Endodermal cell (in vitro differentiated cells): ENCODE measurements around the gene MBNL2. TPM values are rescaled to one million over a fixed set of nuclear protein-coding genes. Genes with fewer than 3 reads are reported as not detected.

Experiments used
- DNase-seq: peaks from one replicate; pipeline ENCODE4 v3.0.0-alpha.2; 2017
- H3K27ac ChIP-seq: 2 replicates; pipeline ENCODE4 v1.5.1; 2013; ENCODE audit warnings: mild to moderate bottlenecking, low read depth, low read length, moderate library complexity
- H3K27me3 ChIP-seq: 2 replicates; pipeline ENCODE4 v1.6.1; 2013; ENCODE audit warnings: mild to moderate bottlenecking, low read length, moderate library complexity; ENCODE audit not compliant: insufficient read depth, control insufficient read depth, poor library complexity, severe bottlenecking
- H3K36me3 ChIP-seq: 2 replicates; pipeline ENCODE4 v1.7.0; 2013; ENCODE audit warnings: mild to moderate bottlenecking, low read length, moderate library complexity; ENCODE audit not compliant: control insufficient read depth, insufficient read depth
- H3K4me1 ChIP-seq: one replicate; pipeline ENCODE4 v1.7.0; 2013; ENCODE audit warnings: low read length; ENCODE audit not compliant: control insufficient read depth, insufficient read depth
- H3K4me3 ChIP-seq: 2 replicates; pipeline ENCODE4 v1.5.1; 2013; ENCODE audit warnings: mild to moderate bottlenecking, low read length, moderate library complexity
- H3K9ac ChIP-seq: 2 replicates; pipeline ENCODE4 v1.6.1; 2013; ENCODE audit warnings: mild to moderate bottlenecking, low read length, moderate library complexity; ENCODE audit not compliant: poor library complexity, severe bottlenecking; ENCODE audit errors: extremely low read depth
- H3K9me3 ChIP-seq: 2 replicates; pipeline ENCODE4 v1.6.1; 2013; ENCODE audit warnings: mild to moderate bottlenecking, low read length, moderate library complexity; ENCODE audit not compliant: control insufficient read depth
- H3K27ac Mint-ChIP-seq: 2 replicates; pipeline ENCODE4 v1.8.0; 2020; ENCODE audit warnings: mixed read lengths
- H3K27me3 Mint-ChIP-seq: 2 replicates; pipeline ENCODE4 v1.8.0; 2021; ENCODE audit warnings: mild to moderate bottlenecking, mixed read lengths; ENCODE audit not compliant: insufficient read depth
- H3K36me3 Mint-ChIP-seq: 2 replicates; pipeline ENCODE4 v1.8.0; 2020; ENCODE audit warnings: low read depth, mixed read lengths
- H3K4me1 Mint-ChIP-seq: 2 replicates; pipeline ENCODE4 v1.8.0; 2020; ENCODE audit warnings: mixed read lengths
- H3K4me3 Mint-ChIP-seq: 2 replicates; pipeline ENCODE4 v1.8.0; 2020; ENCODE audit warnings: mild to moderate bottlenecking, moderate library complexity, mixed read lengths
- H3K9me3 Mint-ChIP-seq: 2 replicates; pipeline ENCODE4 v1.8.0; 2020; ENCODE audit warnings: mild to moderate bottlenecking, mixed read lengths
- WGBS, 2 experiments: methylation state at CpG; one replicate each; pipeline versions ENCODE4 v1.1.5 to v1.1.7; 2013; ENCODE audit warnings: missing lambda C conversion rate in 2 of 2, mixed read lengths in 1 of 2; ENCODE audit not compliant: insufficient coverage in 1 of 2, insufficient read length in 1 of 2; 5-methylcytosine and 5-hydroxymethylcytosine counted together
- total RNA-seq, 2 donors: library from RNA; stranded (reverse); fragmentation: NEBNext Ultra II Directional in 1 of 2; extraction: Animal tissue kit (Norgen Biotek cat#: 25700) in 1 of 2; gene quantifications; 2 replicates in 1 of 2; 3 replicates in 1 of 2; pipeline ENCODE4 v1.2.1, GENCODE V29; 2021
- TF ChIP-seq, protein P1 (sequence below): fragments of 200-600 bp; sonication (generic); conservative IDR thresholded peaks from 2 replicates; pipeline ENCODE4 v1.5.0; 2021; ENCODE audit warnings: antibody characterized with exemption, mild to moderate bottlenecking

Gene MBNL2
- total RNA-seq, 2 donors from 2014 or later = 1.7 to 3.3 TPM

DNA sequence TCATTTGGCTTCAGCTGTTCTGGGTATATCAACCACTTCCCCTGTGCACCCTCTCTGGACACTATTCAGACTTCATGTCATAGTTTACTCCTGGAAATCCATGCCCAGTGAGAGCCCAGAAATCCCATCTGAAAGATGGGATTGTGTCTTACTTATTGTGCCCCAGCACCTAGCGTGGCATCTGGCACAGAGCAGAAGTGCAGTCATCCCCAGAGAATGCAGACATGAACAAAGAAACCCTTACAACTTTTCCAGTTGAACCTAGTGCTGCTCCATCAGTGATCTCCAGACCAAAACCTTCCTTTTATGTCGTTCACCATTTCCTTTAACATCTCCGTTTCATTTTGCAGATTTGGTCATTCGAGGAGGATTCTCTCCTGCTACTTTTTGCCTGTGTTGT lies 60.6 kb downstream of the MBNL2 start:
- Histone ChIP-seq H3K9ac (no peak overlapping the region), H3K27ac (no peak overlapping the region), H3K9me3 (no peaks in the 10 kb centered on the region), H3K27me3 (no peaks in the 10 kb centered on the region), H3K4me3 (no peak overlapping the region), H3K36me3 (no peaks in the 10 kb centered on the region), H3K4me1 (no peaks in the 10 kb centered on the region)
- TF ChIP-seq, protein P1, sequence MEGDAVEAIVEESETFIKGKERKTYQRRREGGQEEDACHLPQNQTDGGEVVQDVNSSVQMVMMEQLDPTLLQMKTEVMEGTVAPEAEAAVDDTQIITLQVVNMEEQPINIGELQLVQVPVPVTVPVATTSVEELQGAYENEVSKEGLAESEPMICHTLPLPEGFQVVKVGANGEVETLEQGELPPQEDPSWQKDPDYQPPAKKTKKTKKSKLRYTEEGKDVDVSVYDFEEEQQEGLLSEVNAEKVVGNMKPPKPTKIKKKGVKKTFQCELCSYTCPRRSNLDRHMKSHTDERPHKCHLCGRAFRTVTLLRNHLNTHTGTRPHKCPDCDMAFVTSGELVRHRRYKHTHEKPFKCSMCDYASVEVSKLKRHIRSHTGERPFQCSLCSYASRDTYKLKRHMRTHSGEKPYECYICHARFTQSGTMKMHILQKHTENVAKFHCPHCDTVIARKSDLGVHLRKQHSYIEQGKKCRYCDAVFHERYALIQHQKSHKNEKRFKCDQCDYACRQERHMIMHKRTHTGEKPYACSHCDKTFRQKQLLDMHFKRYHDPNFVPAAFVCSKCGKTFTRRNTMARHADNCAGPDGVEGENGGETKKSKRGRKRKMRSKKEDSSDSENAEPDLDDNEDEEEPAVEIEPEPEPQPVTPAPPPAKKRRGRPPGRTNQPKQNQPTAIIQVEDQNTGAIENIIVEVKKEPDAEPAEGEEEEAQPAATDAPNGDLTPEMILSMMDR = no peak
- no peak overlapping the region for H3K27ac Mint-ChIP-seq
- H3K4me1 Mint-ChIP-seq = no peaks in the 10 kb centered on the region
- no peak overlapping the region for H3K4me3 Mint-ChIP-seq
- no peaks in the 10 kb centered on the region for H3K9me3 Mint-ChIP-seq
- no peak for DNase-seq
- 86 to 93% methylated on average over 3 to 4 of the region's 4 CpGs for WGBS, 2 experiments
- peaks cover 19% of the 10 kb centered on the region for H3K27me3 Mint-ChIP-seq
- H3K36me3 Mint-ChIP-seq = no peaks in the 10 kb centered on the region

DNA sequence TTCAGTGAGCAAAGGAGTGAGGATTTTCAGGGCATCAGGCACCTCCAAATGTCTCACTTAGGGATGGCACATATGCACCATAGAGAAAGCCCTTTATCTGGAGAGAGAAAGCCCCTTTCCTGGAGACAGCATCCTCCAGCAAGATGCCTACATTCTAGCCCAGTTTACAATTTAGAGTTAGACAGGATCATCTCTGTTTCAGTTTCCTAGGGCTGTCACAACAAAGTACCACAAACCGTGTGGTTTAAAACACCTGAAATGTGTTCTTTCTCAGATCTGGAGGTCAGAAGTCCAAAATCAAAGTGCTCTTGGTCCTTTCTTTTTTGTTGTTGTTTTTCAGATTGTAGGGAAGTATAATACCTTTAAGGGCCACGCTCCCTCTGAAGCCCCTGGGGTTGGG lies 61.8 kb downstream of the MBNL2 start:
- H3K36me3 Mint-ChIP-seq = no peaks in the 10 kb centered on the region
- WGBS, 2 experiments = 87 to 100% methylated on average over 1 to 2 of the region's 2 CpGs
- H3K4me1 Mint-ChIP-seq = no peaks in the 10 kb centered on the region
- H3K36me3 ChIP-seq = no peaks in the 10 kb centered on the region
- H3K27ac ChIP-seq = no peak overlapping the region
- no peaks in the 10 kb centered on the region for H3K9me3 ChIP-seq
- H3K9me3 Mint-ChIP-seq = no peaks in the 10 kb centered on the region
- H3K27ac Mint-ChIP-seq = no peak overlapping the region
- H3K4me3 Mint-ChIP-seq = no peak overlapping the region
- H3K27me3 Mint-ChIP-seq = peaks cover 19% of the 10 kb centered on the region
- no peaks in the 10 kb centered on the region for H3K4me1 ChIP-seq
- no peaks in the 10 kb centered on the region for H3K27me3 ChIP-seq
- no peak overlapping the region for H3K4me3 ChIP-seq
- TF ChIP-seq, protein P1 = no peak
- no peak overlapping the region for H3K9ac ChIP-seq
- no peak for DNase-seq

DNA sequence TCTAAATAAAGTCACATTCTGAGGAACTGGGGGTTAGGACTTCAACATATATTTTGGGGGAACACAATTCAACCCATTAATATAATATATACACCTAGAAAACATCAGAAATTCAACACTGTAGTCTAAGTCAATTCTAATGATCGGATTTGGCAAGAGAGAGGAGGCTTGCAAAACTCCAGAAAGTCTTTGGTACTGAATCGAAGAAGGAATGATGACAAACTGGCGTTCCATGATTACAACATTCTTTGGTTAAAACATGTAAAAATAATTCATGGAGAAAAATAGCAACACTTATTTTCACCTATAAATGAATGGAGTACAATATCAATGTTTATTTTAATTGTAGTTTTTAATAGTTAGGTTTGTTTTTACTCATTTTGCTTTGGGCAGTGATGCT lies 62.4 kb downstream of the MBNL2 start:
- no peaks in the 10 kb centered on the region for H3K27me3 ChIP-seq
- no peak for DNase-seq
- peaks cover 19% of the 10 kb centered on the region for H3K27me3 Mint-ChIP-seq
- TF ChIP-seq, protein P1 = no peak
- H3K9me3 Mint-ChIP-seq = no peaks in the 10 kb centered on the region
- H3K4me3 ChIP-seq = no peak overlapping the region
- no peaks in the 10 kb centered on the region for H3K36me3 ChIP-seq
- H3K4me3 Mint-ChIP-seq = no peak overlapping the region
- H3K27ac ChIP-seq = no peak overlapping the region
- WGBS, 2 experiments = 83 to 100% methylated on average over 2 to 3 of the region's 3 CpGs
- H3K27ac Mint-ChIP-seq = no peak overlapping the region
- no peaks in the 10 kb centered on the region for H3K9me3 ChIP-seq
- H3K9ac ChIP-seq = no peak overlapping the region
- no peaks in the 10 kb centered on the region for H3K4me1 ChIP-seq
- no peaks in the 10 kb centered on the region for H3K36me3 Mint-ChIP-seq
- H3K4me1 Mint-ChIP-seq = no peaks in the 10 kb centered on the region
